Uterus (tissue), 4 donors: ENCODE data around the gene MLLT10. TPM values are rescaled to one million over a fixed set of nuclear protein-coding genes. Genes with fewer than 3 reads are reported as not detected.
"Not testable (repeated sequence)": the region's sequence is repeated elsewhere in the genome, so short reads cannot be mapped to it uniquely, and the experiment has no call there.

Experiments
- DNase-seq, 2 donors: peaks; one replicate each; pipeline ENCODE4 v3.0.0-alpha.2; 2019 to 2020
- H3K27ac ChIP-seq, 2 donors: fragments of 200-600 bp; sonication (generic); 1 replicate in 1 of 2; 2 replicates in 1 of 2; pipeline ENCODE4 v1.5.1; 2016 to 2018
- H3K27me3 ChIP-seq, 2 donors: fragments of 200-600 bp; sonication (generic); one replicate each; pipeline ENCODE4 v1.5.1; 2018 to 2019; ENCODE audit warnings: control low read depth in 1 of 2
- H3K36me3 ChIP-seq, 2 donors: fragments of 200-600 bp; sonication (generic); one replicate each; pipeline ENCODE4 v1.5.1; 2019; ENCODE audit warnings: control low read depth in 1 of 2
- H3K4me1 ChIP-seq, 2 donors: fragments of 200-600 bp; sonication (generic); one replicate each; pipeline ENCODE4 v1.5.1; 2018 to 2019; ENCODE audit warnings: control low read depth in 1 of 2
- H3K4me3 ChIP-seq, 2 donors: fragments of 200-600 bp; sonication (generic); 1 replicate in 1 of 2; 2 replicates in 1 of 2; pipeline ENCODE4 v1.5.1; 2018 to 2019; ENCODE audit warnings: mild to moderate bottlenecking in 1 of 2
- H3K9me3 ChIP-seq, 2 donors: fragments of 200-600 bp; sonication (generic); one replicate each; pipeline ENCODE4 v1.5.1; 2019; ENCODE audit warnings: control low read depth in 1 of 2
- CTCF ChIP-seq, 4 experiments: fragments of 200-600 bp in 2 of 4; fragments of 450-650 bp in 2 of 4; sonication (generic) in 2 of 4; IDR thresholded peaks; one replicate each; pipeline ENCODE4 v1.5.1; 2016 to 2019; ENCODE audit warnings: antibody characterized with exemption in 4 of 4, mild to moderate bottlenecking in 2 of 4, moderate library complexity in 1 of 4
- POLR2A ChIP-seq, 2 donors: fragments of 450-650 bp; IDR thresholded peaks; one replicate each; pipeline ENCODE4 v1.6.1; 2016; ENCODE audit warnings: antibody characterized with exemption in 2 of 2, mild to moderate bottlenecking in 1 of 2, moderate library complexity in 1 of 2
- intact Hi-C: fragments of 100-400 bp; cut with DNase I; formaldehyde crosslinking; loops from one replicate; pipeline ENCODE4 v1.15.1; 2023; ENCODE audit warnings: low total_unique reads
- total RNA-seq, 4 donors: library from RNA; depleted of rRNA in 3 of 4; stranded (reverse); fragments of >200 nt in 3 of 4; gene quantifications; one replicate each; pipeline versions ENCODE4 v1.1.0 to v1.2.4, GENCODE V29; 2014 to 2023
- donor health status: DM: yes; HTN: yes; CAD: no.

The MLLT10 gene
- total RNA-seq, 4 donors from 2014 or later, result 34.1 to 71.2 (median 59.8) TPM

GRCh38 chr10:21536874-21537273 is 2.8 kb downstream of the MLLT10 start:
- DNase-seq, result no peak
- Histone ChIP-seq H3K36me3 (no peaks in the 10 kb centered on the region), H3K4me1 (peaks cover 0 to 5% of the 10 kb centered on the region in 2 donors), H3K9me3 (no peaks in the 10 kb centered on the region), H3K4me3 (no peak overlapping the region), H3K27ac (no peak overlapping the region), H3K27me3 (no peaks in the 10 kb centered on the region)
- no peak for TF ChIP-seq CTCF (IDR thresholded peaks at IDR 0.05)
- no peak for TF ChIP-seq POLR2A (IDR thresholded peaks at IDR 0.05)
- intact Hi-C loops, result no loop called here

DNA sequence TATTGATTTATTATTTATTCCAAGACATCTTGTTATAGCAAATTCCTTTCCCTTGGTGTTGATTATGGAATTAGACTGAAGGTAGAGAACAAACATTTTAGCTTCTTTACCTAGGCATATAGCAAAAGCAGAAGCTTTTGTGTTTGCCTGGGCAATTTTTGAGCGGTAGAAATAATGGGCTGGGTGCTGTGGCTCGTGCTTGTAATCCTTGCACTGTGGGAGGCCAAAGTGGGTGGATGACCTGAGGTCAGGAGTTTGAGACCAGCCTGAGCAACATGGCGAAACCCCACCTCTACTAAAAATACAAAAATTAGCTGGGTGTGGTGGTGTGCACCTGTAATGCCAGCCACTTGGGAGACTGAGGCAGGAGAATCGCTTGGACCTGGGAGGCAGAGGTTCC is 6.7 kb downstream of the MLLT10 start:
- H3K27ac ChIP-seq, intact Hi-C loops, H3K9me3 ChIP-seq, DNase-seq, H3K27me3 ChIP-seq, H3K4me1 ChIP-seq, H3K4me3 ChIP-seq, H3K36me3 ChIP-seq: not testable (repeated sequence)

DNA sequence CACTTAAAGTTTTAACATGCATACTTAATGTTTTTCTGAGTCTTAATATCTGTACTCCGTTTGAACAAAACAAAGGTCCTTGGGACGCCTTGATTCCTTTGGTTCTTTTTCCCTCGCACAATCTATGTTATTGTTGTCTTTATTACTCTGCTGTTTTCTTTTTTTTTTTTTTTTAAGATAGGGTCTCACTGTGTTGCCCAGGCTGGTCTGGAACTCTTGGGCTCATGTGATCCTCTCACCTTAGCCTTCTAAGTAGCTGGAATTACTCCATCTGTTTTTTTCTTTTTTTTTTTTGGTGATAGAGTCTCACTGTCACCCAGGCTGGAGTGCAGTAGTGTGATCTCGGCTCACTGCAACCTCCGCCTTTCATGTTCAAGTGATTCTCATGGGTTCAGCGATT is 13.2 kb downstream of the MLLT10 start:
- TF ChIP-seq CTCF (IDR thresholded peaks at IDR 0.05), result no peak
- TF ChIP-seq POLR2A (IDR thresholded peaks at IDR 0.05), result no peak
- H3K4me1 ChIP-seq, result no peaks in the 10 kb centered on the region
- no peaks in the 10 kb centered on the region for H3K36me3 ChIP-seq
- H3K27ac ChIP-seq, result no peak overlapping the region
- no peaks in the 10 kb centered on the region for H3K9me3 ChIP-seq
- intact Hi-C loops, result no loop called here
- no peak overlapping the region for H3K4me3 ChIP-seq
- no peak for DNase-seq
- H3K27me3 ChIP-seq, result no peaks in the 10 kb centered on the region

GRCh38 chr10:21552638-21553037 is 18.6 kb downstream of the MLLT10 start:
- Histone ChIP-seq H3K27me3 (no peaks in the 10 kb centered on the region), H3K4me3 (no peak overlapping the region), H3K27ac (no peak overlapping the region), H3K9me3 (no peaks in the 10 kb centered on the region), H3K4me1 (no peaks in the 10 kb centered on the region), H3K36me3 (no peaks in the 10 kb centered on the region)
- TF ChIP-seq POLR2A (IDR thresholded peaks at IDR 0.05), result no peak
- no peak for TF ChIP-seq CTCF (IDR thresholded peaks at IDR 0.05)
- intact Hi-C loops, result no loop called here
- DNase-seq, result no peak

DNA sequence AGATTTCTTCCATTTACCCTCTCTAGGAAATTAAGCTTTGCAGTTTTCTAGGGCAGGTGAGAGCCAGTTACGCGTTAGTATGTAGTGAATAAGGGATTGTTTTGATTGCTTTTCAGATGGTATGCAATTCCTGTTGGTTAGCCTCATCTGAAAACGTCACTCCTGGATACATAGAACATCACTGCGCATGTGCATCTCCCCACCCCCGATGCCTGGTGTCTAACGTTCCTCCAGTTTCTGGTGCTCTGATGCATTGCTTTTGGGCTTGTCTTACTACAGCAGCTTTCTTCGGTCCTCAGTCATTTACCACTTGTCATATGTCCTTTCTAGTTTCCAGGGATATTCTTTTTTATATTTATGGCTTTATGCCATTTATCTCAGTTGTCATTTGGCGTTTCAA is 22.5 kb downstream of the MLLT10 start:
- no peaks in the 10 kb centered on the region for H3K36me3 ChIP-seq
- no peaks in the 10 kb centered on the region for H3K27me3 ChIP-seq
- H3K27ac ChIP-seq, result no peak overlapping the region
- TF ChIP-seq CTCF (IDR thresholded peaks at IDR 0.05) (no peak), POLR2A (IDR thresholded peaks at IDR 0.05) (no peak)
- no peak overlapping the region for H3K4me3 ChIP-seq
- DNase-seq, result no peak
- H3K4me1 ChIP-seq, result no peaks in the 10 kb centered on the region
- intact Hi-C loops, result no loop called here
- no peaks in the 10 kb centered on the region for H3K9me3 ChIP-seq

DNA sequence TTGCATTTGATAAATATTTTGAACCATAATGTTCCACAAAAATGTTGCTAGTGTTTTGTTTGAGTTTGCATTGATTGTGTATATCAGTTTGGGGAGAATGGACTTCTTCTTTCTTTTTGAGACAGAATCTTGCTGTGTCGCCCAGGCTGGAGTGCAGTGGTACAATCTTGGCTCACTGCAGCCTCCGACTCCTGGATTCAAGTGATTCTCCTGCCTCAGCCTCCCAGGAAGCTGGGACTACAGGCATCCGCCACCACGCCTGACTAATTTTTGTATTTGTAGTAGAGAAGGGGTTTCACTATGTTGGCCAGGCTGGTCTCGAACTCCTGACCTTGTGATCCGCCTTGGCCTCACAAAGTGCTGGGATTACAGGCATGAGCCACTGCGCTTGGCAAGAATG is 25.0 kb downstream of the MLLT10 start:
- DNase-seq, H3K27ac ChIP-seq, H3K4me1 ChIP-seq, H3K9me3 ChIP-seq, H3K27me3 ChIP-seq, H3K4me3 ChIP-seq, H3K36me3 ChIP-seq, intact Hi-C loops: not testable (repeated sequence)
